ENCODE results near the gene PARD3.
A peak's percentile ranks its signal among the peaks of the same experiment; 100 is the strongest.

Gene PARD3

GRCh38 chr10:34486008-34486407 lies 329.1 kb downstream of the PARD3 start:
- H2BK120ac ChIP-seq (ENCODE audit: insufficient read depth, low read length, poor library complexity) = no peak overlapping the region
- H4K12ac ChIP-seq (ENCODE audit: low read depth, low read length) = no peak overlapping the region
- WGBS (ENCODE audit: extremely low coverage, insufficient coverage, insufficient read length) = no CpG with 5 or more reads among the region's 5 CpGs
- H3K79me1 ChIP-seq (ENCODE audit: low read length) = no peaks in the 10 kb centered on the region
- no peaks in the 10 kb centered on the region for H3K27me3 ChIP-seq (ENCODE audit: insufficient read depth, low read length)
- H3K79me2 ChIP-seq (ENCODE audit: control insufficient read depth, insufficient read depth, low read length, poor library complexity) = no peaks in the 10 kb centered on the region
- H3K36me3 ChIP-seq (ENCODE audit: control insufficient read depth in 1 of 2, insufficient read depth in 2 of 2, low read length in 2 of 2) = no peaks in the 10 kb centered on the region
- no peak overlapping the region for H3K18ac ChIP-seq (ENCODE audit: low read length)
- no peak overlapping the region for H4K8ac ChIP-seq (ENCODE audit: low read depth, low read length)
- H2BK12ac ChIP-seq (ENCODE audit: low read length) = no peak overlapping the region
- no peak overlapping the region for H2AFZ ChIP-seq (ENCODE audit: insufficient read depth, low read length, poor library complexity)
- no peaks in the 10 kb centered on the region for H3K9me3 ChIP-seq (ENCODE audit: insufficient read depth, low read depth, low read length)
- no peak overlapping the region for H3K4me2 ChIP-seq (ENCODE audit: low read length)
- H3K14ac ChIP-seq (ENCODE audit: low read length) = no peak overlapping the region
- no peak overlapping the region for H2BK5ac ChIP-seq (ENCODE audit: low read depth, low read length, poor library complexity)
- no peak overlapping the region for H4K91ac ChIP-seq (ENCODE audit: low read depth, low read length)
- DNase-seq = no peak
- no peak overlapping the region for H3K4me3 ChIP-seq (ENCODE audit: low read depth, low read length)
- no peak overlapping the region for H2AK5ac ChIP-seq (ENCODE audit: low read length)
- no peaks in the 10 kb centered on the region for H3K4me1 ChIP-seq (ENCODE audit: control insufficient read depth in 1 of 2, insufficient read depth in 2 of 2, low read length in 2 of 2)
- H3K23ac ChIP-seq (ENCODE audit: low read length) = no peak overlapping the region
- H3K9ac ChIP-seq (ENCODE audit: low read length) = no peak overlapping the region
- no peak overlapping the region for H3K27ac ChIP-seq (ENCODE audit: low read depth, low read length)
- no peak overlapping the region for H3K4ac ChIP-seq (ENCODE audit: low read depth, low read length)

GRCh38 chr10:34484164-34484563 lies 330.9 kb downstream of the PARD3 start:
- H2AFZ ChIP-seq (ENCODE audit: insufficient read depth, low read length, poor library complexity) = no peak overlapping the region
- no peak for DNase-seq
- H3K36me3 ChIP-seq (ENCODE audit: control insufficient read depth in 1 of 2, insufficient read depth in 2 of 2, low read length in 2 of 2) = no peaks in the 10 kb centered on the region
- no peak overlapping the region for H3K4me2 ChIP-seq (ENCODE audit: low read length)
- no peak overlapping the region for H3K4me3 ChIP-seq (ENCODE audit: low read depth, low read length)
- no peaks in the 10 kb centered on the region for H3K79me2 ChIP-seq (ENCODE audit: control insufficient read depth, insufficient read depth, low read length, poor library complexity)
- no peak overlapping the region for H4K12ac ChIP-seq (ENCODE audit: low read depth, low read length)
- no peaks in the 10 kb centered on the region for H3K27me3 ChIP-seq (ENCODE audit: insufficient read depth, low read length)
- H3K18ac ChIP-seq (ENCODE audit: low read length) = no peak overlapping the region
- no peak overlapping the region for H4K8ac ChIP-seq (ENCODE audit: low read depth, low read length)
- no peak overlapping the region for H4K91ac ChIP-seq (ENCODE audit: low read depth, low read length)
- no CpG with 5 or more reads among the region's 4 CpGs for WGBS (ENCODE audit: extremely low coverage, insufficient coverage, insufficient read length)
- H2BK12ac ChIP-seq (ENCODE audit: low read length) = no peak overlapping the region
- no peak overlapping the region for H3K4ac ChIP-seq (ENCODE audit: low read depth, low read length)
- H2AK5ac ChIP-seq (ENCODE audit: low read length) = no peak overlapping the region
- H3K23ac ChIP-seq (ENCODE audit: low read length) = no peak overlapping the region
- no peaks in the 10 kb centered on the region for H3K79me1 ChIP-seq (ENCODE audit: low read length)
- peaks cover 0 to 3% of the 10 kb centered on the region in 2 experiments for H3K4me1 ChIP-seq (ENCODE audit: control insufficient read depth in 1 of 2, insufficient read depth in 2 of 2, low read length in 2 of 2)
- H3K9ac ChIP-seq (ENCODE audit: low read length) = no peak overlapping the region
- H2BK120ac ChIP-seq (ENCODE audit: insufficient read depth, low read length, poor library complexity) = no peak overlapping the region
- no peak overlapping the region for H3K27ac ChIP-seq (ENCODE audit: low read depth, low read length)
- H3K9me3 ChIP-seq (ENCODE audit: insufficient read depth, low read depth, low read length) = no peaks in the 10 kb centered on the region
- no peak overlapping the region for H2BK5ac ChIP-seq (ENCODE audit: low read depth, low read length, poor library complexity)
- no peak overlapping the region for H3K14ac ChIP-seq (ENCODE audit: low read length)

DNA sequence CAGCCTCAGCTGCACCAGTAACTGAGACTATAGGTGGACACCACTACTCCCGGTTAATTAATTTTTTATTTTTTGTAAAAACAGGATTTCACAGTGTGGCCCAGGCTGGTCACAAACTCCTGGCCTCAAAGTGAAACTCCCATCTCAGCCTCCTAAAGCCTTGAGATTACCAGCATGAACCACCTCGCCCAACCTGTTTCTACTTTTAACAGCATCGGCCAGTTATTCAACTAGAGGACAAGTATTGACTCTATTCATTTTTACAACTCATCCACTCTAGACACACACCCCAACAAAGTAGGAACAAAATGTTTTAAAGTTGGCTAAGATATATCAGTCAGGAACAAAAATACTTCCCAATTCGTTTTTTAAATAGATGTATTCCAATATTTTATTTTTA lies 334.8 kb downstream of the PARD3 start:
- Histone ChIP-seq H3K79me2 (ENCODE audit: control insufficient read depth, insufficient read depth, low read length, poor library complexity) (no peaks in the 10 kb centered on the region), H2BK5ac (ENCODE audit: low read depth, low read length, poor library complexity) (no peak overlapping the region), H3K4ac (ENCODE audit: low read depth, low read length) (no peak overlapping the region), H4K8ac (ENCODE audit: low read depth, low read length) (no peak overlapping the region), H3K18ac (ENCODE audit: low read length) (no peak overlapping the region), H2BK12ac (ENCODE audit: low read length) (no peak overlapping the region), H3K4me3 (ENCODE audit: low read depth, low read length) (no peak overlapping the region), H2BK120ac (ENCODE audit: insufficient read depth, low read length, poor library complexity) (no peak overlapping the region), H2AFZ (ENCODE audit: insufficient read depth, low read length, poor library complexity) (no peak overlapping the region), H3K4me1 (ENCODE audit: control insufficient read depth in 1 of 2, insufficient read depth in 2 of 2, low read length in 2 of 2) (peaks cover 0 to 3% of the 10 kb centered on the region in 2 experiments), H3K23ac (ENCODE audit: low read length) (no peak overlapping the region), H3K14ac (ENCODE audit: low read length) (no peak overlapping the region), H3K27me3 (ENCODE audit: insufficient read depth, low read length) (no peaks in the 10 kb centered on the region), H3K27ac (ENCODE audit: low read depth, low read length) (no peak overlapping the region), H3K9ac (ENCODE audit: low read length) (no peak overlapping the region), H2AK5ac (ENCODE audit: low read length) (no peak overlapping the region), H4K12ac (ENCODE audit: low read depth, low read length) (no peak overlapping the region), H3K4me2 (ENCODE audit: low read length) (no peak overlapping the region), H4K91ac (ENCODE audit: low read depth, low read length) (no peak overlapping the region), H3K9me3 (ENCODE audit: insufficient read depth, low read depth, low read length) (no peaks in the 10 kb centered on the region), H3K79me1 (ENCODE audit: low read length) (no peaks in the 10 kb centered on the region), H3K36me3 (ENCODE audit: control insufficient read depth in 1 of 2, insufficient read depth in 2 of 2, low read length in 2 of 2) (no peaks in the 10 kb centered on the region)
- DNase-seq = peak in 1 of 2 donors; percentile 50
- WGBS (ENCODE audit: extremely low coverage, insufficient coverage, insufficient read length) = no CpG with 5 or more reads among the region's 4 CpGs

- no CpG with 5 or more reads among the region's 7 CpGs for WGBS (ENCODE audit: extremely low coverage, insufficient coverage, insufficient read length)
- H4K8ac ChIP-seq (ENCODE audit: low read depth, low read length) = no peak overlapping the region
- H3K36me3 ChIP-seq (ENCODE audit: control insufficient read depth in 1 of 2, insufficient read depth in 2 of 2, low read length in 2 of 2) = no peaks in the 10 kb centered on the region
- H2BK120ac ChIP-seq (ENCODE audit: insufficient read depth, low read length, poor library complexity) = no peak overlapping the region
- no peak overlapping the region for H3K4ac ChIP-seq (ENCODE audit: low read depth, low read length)
- no peak overlapping the region for H2BK12ac ChIP-seq (ENCODE audit: low read length)
- peak overlapping the region; percentile 56 for H3K23ac ChIP-seq (ENCODE audit: low read length)
- H3K18ac ChIP-seq (ENCODE audit: low read length) = no peak overlapping the region
- H4K12ac ChIP-seq (ENCODE audit: low read depth, low read length) = no peak overlapping the region
- H3K27me3 ChIP-seq (ENCODE audit: insufficient read depth, low read length) = no peaks in the 10 kb centered on the region
- no peaks in the 10 kb centered on the region for H3K79me1 ChIP-seq (ENCODE audit: low read length)
- no peaks in the 10 kb centered on the region for H3K79me2 ChIP-seq (ENCODE audit: control insufficient read depth, insufficient read depth, low read length, poor library complexity)
- no peak overlapping the region for H2BK5ac ChIP-seq (ENCODE audit: low read depth, low read length, poor library complexity)
- H3K4me1 ChIP-seq (ENCODE audit: control insufficient read depth in 1 of 2, insufficient read depth in 2 of 2, low read length in 2 of 2) = peaks cover 0 to 3% of the 10 kb centered on the region in 2 experiments
- H2AFZ ChIP-seq (ENCODE audit: insufficient read depth, low read length, poor library complexity) = no peak overlapping the region
- DNase-seq = no peak
- H3K9me3 ChIP-seq (ENCODE audit: insufficient read depth, low read depth, low read length) = no peaks in the 10 kb centered on the region
- no peak overlapping the region for H4K91ac ChIP-seq (ENCODE audit: low read depth, low read length)
- H3K9ac ChIP-seq (ENCODE audit: low read length) = peak overlapping the region; percentile 30
- no peak overlapping the region for H3K27ac ChIP-seq (ENCODE audit: low read depth, low read length)
- H3K4me2 ChIP-seq (ENCODE audit: low read length) = no peak overlapping the region
- no peak overlapping the region for H2AK5ac ChIP-seq (ENCODE audit: low read length)
- no peak overlapping the region for H3K14ac ChIP-seq (ENCODE audit: low read length)
- no peak overlapping the region for H3K4me3 ChIP-seq (ENCODE audit: low read depth, low read length)
Observed at GRCh38 chr10:34479520-34480179, 335.4 kb downstream of the PARD3 start.

All from trophoblast cell (in vitro differentiated cells and primary cell).